ENCODE results near the gene B3GNT8.

DNA sequence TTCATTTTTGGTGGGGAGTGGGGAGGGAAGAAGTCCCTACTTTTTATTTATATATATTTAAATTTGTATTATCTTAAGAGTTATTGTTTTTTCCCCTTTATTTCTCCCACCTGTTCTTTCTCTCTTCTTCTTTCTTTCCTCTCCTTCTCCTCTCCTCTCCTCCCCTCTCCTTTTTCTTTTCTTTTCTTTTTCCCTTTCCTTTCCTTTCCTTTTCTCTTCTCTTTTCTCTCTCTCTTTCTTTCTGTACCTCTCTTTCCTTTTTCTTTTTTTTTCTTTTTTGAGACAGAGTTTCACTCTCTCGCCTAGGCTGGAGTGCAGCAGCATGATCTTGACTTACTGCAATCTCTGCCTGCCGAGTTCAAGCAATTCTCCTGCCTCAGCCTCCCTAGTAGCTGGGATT lies 27.6 kb downstream of the B3GNT8 start:
- TF ChIP-seq POLR2AphosphoS5 (IDR thresholded peaks at IDR 0.05; ENCODE audit: low read depth) (no peak), CTCF (conservative IDR thresholded peaks at IDR 0.05; ENCODE audit: low read depth in 2 of 2) (no peak), EZH2 (IDR thresholded peaks at IDR 0.05; ENCODE audit: low read depth, unreplicated experiment) (no peak), REST (IDR thresholded peaks at IDR 0.05; ENCODE audit: unreplicated experiment) (no peak), EZH2phosphoT487 (IDR thresholded peaks at IDR 0.05; ENCODE audit: unreplicated experiment) (no peak), ZNF331 (CRISPR knock-in tag; IDR thresholded peaks at IDR 0.05; ENCODE audit: low read depth) (no peak), CREB1 (CRISPR knock-in tag; IDR thresholded peaks at IDR 0.05; ENCODE audit: low read depth) (no peak)
- TF ChIP-seq, protein P1, sequence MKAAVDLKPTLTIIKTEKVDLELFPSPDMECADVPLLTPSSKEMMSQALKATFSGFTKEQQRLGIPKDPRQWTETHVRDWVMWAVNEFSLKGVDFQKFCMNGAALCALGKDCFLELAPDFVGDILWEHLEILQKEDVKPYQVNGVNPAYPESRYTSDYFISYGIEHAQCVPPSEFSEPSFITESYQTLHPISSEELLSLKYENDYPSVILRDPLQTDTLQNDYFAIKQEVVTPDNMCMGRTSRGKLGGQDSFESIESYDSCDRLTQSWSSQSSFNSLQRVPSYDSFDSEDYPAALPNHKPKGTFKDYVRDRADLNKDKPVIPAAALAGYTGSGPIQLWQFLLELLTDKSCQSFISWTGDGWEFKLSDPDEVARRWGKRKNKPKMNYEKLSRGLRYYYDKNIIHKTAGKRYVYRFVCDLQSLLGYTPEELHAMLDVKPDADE (IDR thresholded peaks at IDR 0.05), result no peak

All from GM23338 (cell line).